Transverse colon (tissue), 4 donors: Measurements from ENCODE around the gene KLF2. TPM values are rescaled to one million over a fixed set of nuclear protein-coding genes. Genes with fewer than 3 reads are reported as not detected.

Source experiments
- DNase-seq: peaks from one replicate; pipeline ENCODE4 v3.0.0-alpha.2; 2019
- H3K27ac ChIP-seq, 4 donors: fragments of 200-600 bp; sonication (generic); 2 replicates each; pipeline ENCODE4 v1.5.1; 2016 to 2018; ENCODE audit warnings: inconsistent platforms in 4 of 4
- H3K27me3 ChIP-seq: fragments of 200-600 bp; sonication (generic); 2 replicates; pipeline ENCODE4 v1.5.1; 2017; ENCODE audit warnings: inconsistent platforms
- H3K36me3 ChIP-seq, 4 donors: fragments of 200-600 bp; sonication (generic); 2 replicates each; pipeline ENCODE4 v1.5.1; 2017 to 2019; ENCODE audit warnings: inconsistent platforms in 4 of 4
- H3K4me1 ChIP-seq, 4 donors: fragments of 200-600 bp; sonication (generic); 2 replicates each; pipeline ENCODE4 v1.5.1; 2017 to 2020; ENCODE audit warnings: inconsistent platforms in 4 of 4
- H3K4me3 ChIP-seq, 4 donors: fragments of 200-600 bp; sonication (generic); 1 replicate in 1 of 4; 2 replicates in 3 of 4; pipeline versions ENCODE4 v1.5.1 to v1.6.1; 2017 to 2019; ENCODE audit warnings: inconsistent platforms in 4 of 4
- H3K9me3 ChIP-seq, 2 donors: fragments of 200-600 bp; sonication (generic); 2 replicates each; pipeline ENCODE4 v1.5.1; 2017 to 2019; ENCODE audit warnings: inconsistent platforms in 2 of 2
- CTCF ChIP-seq, 5 experiments: fragments of 200-600 bp in 3 of 5; fragments of 450-650 bp in 2 of 5; sonication (generic) in 3 of 5; IDR thresholded peaks; 1 replicate in 2 of 5; 2 replicates in 3 of 5; pipeline ENCODE4 v1.5.1; 2016 to 2017; ENCODE audit warnings: antibody characterized with exemption in 5 of 5, inconsistent platforms in 3 of 5, mild to moderate bottlenecking in 2 of 5, moderate library complexity in 1 of 5
- EP300 ChIP-seq: sonication (generic); formaldehyde crosslinking; IDR thresholded peaks from one replicate; pipeline ENCODE4 v1.6.1; 2017; ENCODE audit warnings: antibody characterized with exemption, low read depth
- POLR2A ChIP-seq: fragments of 450-650 bp; IDR thresholded peaks from one replicate; pipeline ENCODE4 v1.6.1; 2016; ENCODE audit warnings: antibody characterized with exemption, mild to moderate bottlenecking, moderate library complexity
- POLR2AphosphoS5 ChIP-seq, 3 donors: sonication (generic); formaldehyde crosslinking; IDR thresholded peaks; one replicate each; pipeline ENCODE4 v1.6.1; 2016; ENCODE audit warnings: antibody characterized with exemption in 3 of 3
- WGBS, 2 donors: methylation state at CpG; one replicate each; pipeline ENCODE4 v1.1.5; 2018; ENCODE audit warnings: low coverage in 1 of 2; 5-methylcytosine and 5-hydroxymethylcytosine counted together
- in situ Hi-C, 4 donors: fragments of 200-750 bp; cut with MboI; loops; one replicate each; pipeline versions ENCODE4 v1.15.0 to v1.15.1; 2017; ENCODE audit warnings: low sequenced_read_pairs in 3 of 4, low pct_ligation_motif_present in 1 of 4, low pct_unique_long_range_greater_than_20kb in 1 of 4
- intact Hi-C: fragments of 100-400 bp; cut with DNase I; formaldehyde crosslinking; loops from one replicate; pipeline ENCODE4 v1.15.1; 2023; ENCODE audit warnings: low total_unique reads
- total RNA-seq, 4 donors: library from RNA; depleted of rRNA; stranded (reverse); fragments of >200 nt; gene quantifications; one replicate each; pipeline ENCODE4 v1.1.0, GENCODE V29; 2016

KLF2 gene
- total RNA-seq, 4 donors from 2014 or later = 19.9 to 74.4 (median 48.9) TPM

- TF ChIP-seq EP300 (no peak), POLR2A (no peak), CTCF (IDR thresholded peaks at IDR 0.05) (no peak), POLR2AphosphoS5 (IDR thresholded peaks at IDR 0.05) (no peak)
- Histone ChIP-seq H3K4me1 (no peaks in the 10 kb centered on the region), H3K27me3 (no peaks in the 10 kb centered on the region), H3K9me3 (no peaks in the 10 kb centered on the region), H3K36me3 (no peaks in the 10 kb centered on the region), H3K27ac (no peak overlapping the region), H3K4me3 (no peak overlapping the region)
- no peak for DNase-seq
- in situ Hi-C loops (no loop called here), intact Hi-C loops (no loop called here)
- WGBS, 2 donors = 83 to 87% methylated on average over 2 to 3 of the region's 3 CpGs
These were observed 15.0 kb upstream of the KLF2 start for GRCh38 chr19:16309643-16310042.

GRCh38 chr19:16315825-16316505 is 8.7 kb upstream of the KLF2 start:
- Histone ChIP-seq H3K27ac (peak overlapping the region; percentile 66 to 82 (median 74)), H3K9me3 (no peaks in the 10 kb centered on the region), H3K27me3 (no peaks in the 10 kb centered on the region), H3K36me3 (no peaks in the 10 kb centered on the region), H3K4me3 (no peak overlapping the region), H3K4me1 (peaks cover 0 to 17% (median 0%) of the 10 kb centered on the region in 4 donors)
- TF ChIP-seq POLR2AphosphoS5 (IDR thresholded peaks at IDR 0.05) (peak; percentile 72 to 91 (median 83)), CTCF (IDR thresholded peaks at IDR 0.05) (no peak)
- intact Hi-C loops = no loop called here
- in situ Hi-C loops = no loop called here
- WGBS, 2 donors = 64 to 77% methylated on average over 4 to 13 of the region's 13 CpGs
- peak; percentile 45 for DNase-seq

GRCh38 chr19:16316506-16316882 is 8.1 kb upstream of the KLF2 start:
- no peak for DNase-seq
- 40 to 51% methylated on average over 1 to 3 of the region's 3 CpGs for WGBS, 2 donors
- H3K27me3 ChIP-seq = no peaks in the 10 kb centered on the region
- in situ Hi-C loops (no loop called here), intact Hi-C loops (no loop called here)
- H3K36me3 ChIP-seq = no peaks in the 10 kb centered on the region
- H3K27ac ChIP-seq = peak overlapping the region; percentile 66 to 82 (median 74)
- H3K9me3 ChIP-seq = no peaks in the 10 kb centered on the region
- TF ChIP-seq EP300 (no peak), CTCF (IDR thresholded peaks at IDR 0.05) (no peak), POLR2AphosphoS5 (IDR thresholded peaks at IDR 0.05) (no peak), POLR2A (no peak)
- peaks cover 0 to 17% (median 0%) of the 10 kb centered on the region in 4 donors for H3K4me1 ChIP-seq
- no peak overlapping the region for H3K4me3 ChIP-seq

GRCh38 chr19:16319481-16319880 is 5.1 kb upstream of the KLF2 start:
- in situ Hi-C loops = no loop called here
- Histone ChIP-seq H3K36me3 (no peaks in the 10 kb centered on the region), H3K9me3 (no peaks in the 10 kb centered on the region), H3K27me3 (no peaks in the 10 kb centered on the region), H3K27ac (no peak overlapping the region), H3K4me3 (no peak overlapping the region), H3K4me1 (peaks cover 0 to 23% (median 6%) of the 10 kb centered on the region in 4 donors)
- 20 to 56% methylated on average over 5 to 7 of the region's 7 CpGs for WGBS, 2 donors
- intact Hi-C loops = no loop called here
- no peak for TF ChIP-seq POLR2A
- TF ChIP-seq POLR2AphosphoS5 (IDR thresholded peaks at IDR 0.05) = no peak
- TF ChIP-seq EP300 = no peak
- TF ChIP-seq CTCF (IDR thresholded peaks at IDR 0.05) = no peak
- no peak for DNase-seq
